Skeletal muscle cell (primary cell): ENCODE data around the gene FBXO34.
"Not testable (repeated sequence)": the region's sequence is repeated elsewhere in the genome, so short reads cannot be mapped to it uniquely, and the experiment has no call there.

Experiments used
- DNase-seq: peaks from one replicate; pipeline ENCODE4 v3.0.0-alpha.2; 2010; ENCODE audit warnings: low read depth
- H3K4me3 ChIP-seq: 2 replicates; pipeline ENCODE4 v1.5.1; 2011; ENCODE audit warnings: low read depth, mild to moderate bottlenecking, control low read depth, low read length, moderate library complexity

Gene FBXO34

DNA sequence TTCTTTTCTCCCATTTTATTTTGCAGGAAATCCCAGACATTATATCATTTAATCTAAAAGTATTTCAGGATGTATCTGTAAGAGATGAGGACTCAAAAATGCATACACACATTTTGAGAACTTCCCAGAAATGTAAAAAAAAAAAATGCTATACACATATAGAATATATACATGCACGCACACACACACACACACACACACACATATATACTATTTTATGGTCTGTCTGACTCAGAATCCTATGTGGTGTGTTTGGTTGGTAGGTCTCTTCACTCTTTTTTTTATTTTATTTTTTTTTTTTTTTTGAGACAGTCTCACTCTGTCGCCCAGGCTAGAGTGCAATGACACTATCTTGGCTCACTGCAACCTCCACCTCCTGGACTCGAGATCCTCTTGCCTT lies 65.5 kb downstream of the FBXO34 start:
- no peak for DNase-seq

DNA sequence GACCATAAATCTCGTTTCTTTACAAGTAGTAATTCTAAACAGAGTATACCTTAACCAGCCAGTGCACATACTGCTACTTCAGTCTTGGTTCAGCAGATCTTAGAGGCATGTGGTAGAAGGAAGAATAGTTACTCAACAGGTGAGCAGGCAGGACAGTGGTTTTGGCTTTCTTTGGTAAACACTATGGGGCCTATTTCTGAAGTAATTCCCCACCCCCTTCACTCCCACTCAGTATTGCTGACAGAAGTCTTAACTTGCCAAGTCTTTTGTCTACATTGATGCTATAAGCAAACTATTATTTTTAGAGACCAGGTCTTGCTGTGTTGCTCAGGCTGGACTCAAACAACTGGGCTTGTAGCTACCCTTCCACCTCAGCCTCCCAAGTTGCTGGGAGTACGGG lies 68.5 kb downstream of the FBXO34 start:
- peak; percentile 3 for DNase-seq
- H3K4me3 ChIP-seq: no peak overlapping the region

More for the DNA sequence above, 65.5 kb downstream of the FBXO34 start:
- no peak overlapping the region for H3K4me3 ChIP-seq

DNA sequence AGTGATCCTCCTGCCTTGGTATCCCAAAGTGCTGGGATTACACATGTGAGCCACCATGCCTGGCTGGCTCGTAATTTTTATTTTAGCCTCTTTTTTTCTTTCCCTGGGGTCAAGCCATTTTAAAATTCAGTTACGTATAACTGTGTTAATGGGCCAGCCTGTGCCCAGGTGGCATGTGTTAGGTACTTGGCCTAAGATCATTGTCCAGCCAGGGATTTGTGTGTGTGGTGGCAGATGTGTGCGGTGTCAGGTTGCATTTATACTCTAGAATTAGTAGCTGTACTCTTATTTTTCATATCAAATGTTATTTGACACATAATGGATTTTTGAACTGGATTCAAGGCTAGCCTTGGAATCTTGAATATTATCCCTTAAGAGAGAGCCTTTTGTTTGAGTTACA lies 69.3 kb downstream of the FBXO34 start:
- no peak for DNase-seq
- no peak overlapping the region for H3K4me3 ChIP-seq

DNA sequence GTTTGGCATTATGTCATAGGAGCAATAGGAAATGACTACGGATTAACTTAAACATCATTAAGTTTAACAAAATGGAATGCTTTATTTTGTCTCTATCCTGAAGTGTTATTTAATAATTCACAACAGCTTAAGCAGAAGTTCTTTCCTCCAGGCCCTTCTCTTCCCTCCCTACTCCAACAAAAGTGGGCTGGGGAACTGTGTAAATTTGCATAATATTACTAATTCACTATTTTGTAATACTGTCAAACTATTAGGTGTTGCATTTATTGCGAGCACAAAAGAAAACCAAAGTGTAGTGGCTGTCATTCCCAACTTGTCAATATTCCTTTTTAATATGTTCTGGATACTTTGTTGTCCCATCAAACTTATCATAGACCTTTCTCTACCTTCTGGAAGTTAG lies 70.6 kb downstream of the FBXO34 start:
- DNase-seq: no peak

DNA sequence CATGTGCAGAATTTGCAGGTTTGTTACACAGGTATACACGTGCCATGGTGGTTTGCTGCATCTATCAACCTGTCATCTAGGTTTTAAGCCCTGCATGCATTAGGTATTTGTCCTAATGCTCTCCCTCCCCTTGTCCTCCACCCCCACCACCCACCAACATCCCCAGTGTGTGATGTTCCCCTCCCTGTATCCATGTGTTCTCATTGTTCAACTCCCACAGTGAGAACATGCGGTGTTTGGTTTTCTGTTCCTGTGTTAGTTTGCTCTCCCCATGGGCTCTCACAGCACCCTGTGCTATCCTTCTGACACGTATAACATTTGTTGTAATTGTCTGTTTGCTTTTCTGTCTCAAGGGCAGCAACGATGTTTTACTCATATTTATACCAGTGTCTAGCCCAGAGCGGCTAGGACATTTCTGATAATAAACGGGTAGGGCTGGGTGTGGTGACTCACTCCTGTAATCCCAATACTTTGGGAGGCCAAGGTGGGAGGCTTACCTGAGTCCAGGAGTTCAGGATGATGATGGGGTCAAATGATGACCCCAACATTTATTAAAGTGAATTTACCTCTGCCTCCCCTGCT lies 73.5 kb downstream of the FBXO34 start:
- H3K4me3 ChIP-seq, DNase-seq: not testable (repeated sequence)

More for the DNA sequence above, 70.6 kb downstream of the FBXO34 start:
- no peak overlapping the region for H3K4me3 ChIP-seq

DNA sequence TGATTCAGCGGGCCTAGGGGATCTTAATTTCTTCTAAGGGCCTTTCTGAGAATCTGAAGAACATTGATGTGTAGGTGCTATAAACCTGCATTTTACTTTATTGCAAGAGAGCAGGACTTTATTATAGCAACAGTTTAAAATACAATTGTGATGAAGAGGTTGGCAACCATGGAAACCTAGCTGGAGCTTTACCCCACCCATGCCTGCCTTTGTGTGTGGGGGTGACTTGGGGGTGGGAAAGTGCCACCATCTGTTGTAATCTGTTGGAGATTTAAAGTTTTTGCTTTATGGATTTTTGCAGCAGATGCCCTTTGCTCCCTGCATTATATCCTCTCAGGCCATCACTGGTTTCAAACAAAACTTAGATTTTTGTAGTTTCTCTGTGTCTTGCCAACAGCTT lies 75.8 kb downstream of the FBXO34 start:
- no peak for DNase-seq
- no peak overlapping the region for H3K4me3 ChIP-seq

DNA sequence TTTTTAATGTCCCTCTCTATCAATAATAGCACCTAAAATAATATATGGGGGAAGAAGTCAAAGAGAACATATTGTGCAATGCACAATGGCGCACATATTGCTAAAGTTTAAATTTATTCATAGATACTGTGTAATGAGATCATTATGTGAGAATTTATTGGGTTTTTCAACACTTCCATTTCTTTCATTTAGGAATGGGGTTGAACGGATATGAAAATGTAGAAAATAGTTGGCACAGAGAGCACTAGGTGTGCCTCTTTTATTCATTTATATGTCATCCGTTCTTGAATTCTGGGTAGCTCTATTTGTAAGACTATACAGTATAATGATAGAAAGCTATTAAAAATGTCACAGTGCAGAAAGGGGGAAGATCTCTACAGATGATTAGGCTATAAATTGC lies 76.5 kb downstream of the FBXO34 start:
- no peak overlapping the region for H3K4me3 ChIP-seq
- no peak for DNase-seq

DNA sequence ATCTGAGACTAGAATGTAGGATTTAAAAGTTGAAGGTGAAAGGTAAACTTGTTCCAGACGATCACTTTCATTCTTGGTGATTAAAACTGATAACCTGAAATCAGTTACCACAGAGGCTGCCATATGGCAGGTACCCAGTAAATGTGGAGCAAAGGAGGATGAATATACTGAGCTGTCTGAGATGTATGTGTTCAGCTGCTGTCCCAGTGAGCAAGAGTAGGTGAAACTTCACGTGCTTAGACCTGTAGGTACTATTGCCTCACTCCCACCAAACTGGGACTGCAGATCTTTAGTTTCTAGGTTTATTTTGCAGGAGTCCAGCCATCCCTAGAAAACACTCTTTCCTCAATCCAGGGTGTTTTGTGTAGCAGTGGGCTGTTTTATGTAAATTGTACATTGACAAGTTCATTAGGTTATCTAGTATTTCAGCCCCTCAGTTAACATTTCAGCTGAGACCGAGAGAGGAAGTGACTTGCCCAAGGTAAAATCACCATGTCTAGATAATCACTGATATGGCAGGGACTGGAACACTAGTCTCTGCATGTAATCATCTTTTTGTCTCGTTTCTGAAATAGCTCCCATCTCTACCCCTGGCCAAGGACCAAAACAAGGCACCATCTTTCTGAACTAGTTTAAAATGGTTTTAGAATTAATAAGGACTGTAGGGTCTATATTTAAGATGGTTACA lies 77.7 kb downstream of the FBXO34 start:
- H3K4me3 ChIP-seq: no peak overlapping the region
- no peak for DNase-seq

DNA sequence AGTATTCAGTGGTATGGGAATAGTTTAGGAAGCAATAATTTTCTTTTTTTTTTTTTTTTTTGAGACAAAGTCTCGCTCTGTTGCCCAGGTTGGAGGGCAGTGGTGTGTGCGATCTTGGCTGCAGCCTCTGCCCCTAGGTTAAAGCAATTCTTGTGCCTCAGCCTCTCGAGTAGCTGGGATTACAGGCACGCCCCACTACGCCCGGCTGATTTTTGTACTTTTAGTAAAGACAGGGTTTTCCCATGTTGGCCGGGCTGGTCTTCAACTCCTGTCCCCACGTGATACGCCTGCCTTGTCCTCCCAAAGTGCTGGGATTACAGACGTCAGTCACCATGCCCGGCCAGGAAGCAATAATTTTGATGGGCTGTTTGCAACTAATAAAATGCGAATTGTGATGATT lies 78.3 kb downstream of the FBXO34 start:
- no peak overlapping the region for H3K4me3 ChIP-seq
- DNase-seq: no peak

DNA sequence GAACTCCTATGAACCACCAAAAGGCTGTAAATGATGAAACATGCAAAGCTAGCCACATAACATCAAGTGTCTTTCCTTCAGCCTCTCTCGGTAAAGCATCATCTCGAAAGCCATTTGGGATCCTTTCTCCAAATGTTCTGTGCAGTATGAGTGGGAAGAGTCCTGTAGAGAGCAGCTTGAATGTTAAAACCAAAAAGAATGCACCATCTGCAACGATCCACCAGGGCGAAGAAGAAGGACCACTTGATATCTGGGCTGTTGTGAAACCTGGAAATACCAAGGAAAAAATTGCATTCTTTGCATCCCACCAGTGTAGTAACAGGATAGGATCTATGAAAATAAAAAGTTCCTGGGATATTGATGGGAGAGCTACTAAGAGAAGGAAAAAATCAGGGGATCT lies 79.2 kb downstream of the FBXO34 start:
- DNase-seq: no peak
- H3K4me3 ChIP-seq: no peak overlapping the region

DNA sequence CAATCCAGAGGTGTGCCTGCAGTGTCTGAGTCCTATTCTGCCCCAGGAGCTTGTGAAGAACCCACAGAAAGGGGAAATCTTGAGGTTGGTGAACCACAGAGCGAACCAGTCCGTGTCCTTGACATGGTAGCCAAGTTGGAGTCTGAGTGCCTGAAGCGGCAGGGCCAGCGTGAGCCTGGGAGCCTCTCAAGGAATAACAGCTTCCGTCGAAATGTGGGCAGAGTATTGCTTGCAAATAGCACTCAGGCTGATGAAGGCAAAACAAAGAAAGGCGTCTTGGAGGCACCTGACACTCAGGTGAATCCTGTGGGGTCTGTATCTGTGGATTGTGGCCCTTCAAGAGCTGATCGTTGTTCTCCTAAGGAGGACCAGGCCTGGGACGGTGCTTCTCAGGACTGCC lies 79.9 kb downstream of the FBXO34 start:
- DNase-seq: no peak
- H3K4me3 ChIP-seq: no peak overlapping the region

DNA sequence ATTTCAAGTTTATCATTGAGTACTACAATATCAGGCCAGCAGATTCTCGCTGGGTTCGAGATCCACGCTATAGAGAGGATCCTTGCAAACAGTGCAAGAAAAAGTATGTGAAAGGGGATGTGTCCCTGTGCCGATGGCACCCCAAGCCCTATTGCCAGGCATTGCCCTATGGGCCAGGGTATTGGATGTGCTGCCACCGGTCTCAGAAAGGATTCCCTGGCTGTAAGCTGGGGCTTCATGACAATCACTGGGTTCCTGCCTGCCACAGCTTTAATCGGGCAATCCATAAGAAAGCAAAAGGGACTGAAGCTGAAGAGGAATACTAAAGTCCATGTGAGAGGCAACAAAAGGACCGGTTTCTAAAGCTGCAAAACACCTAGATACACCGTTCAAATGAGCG lies 81.0 kb downstream of the FBXO34 start:
- no peak for DNase-seq
- no peak overlapping the region for H3K4me3 ChIP-seq

DNA sequence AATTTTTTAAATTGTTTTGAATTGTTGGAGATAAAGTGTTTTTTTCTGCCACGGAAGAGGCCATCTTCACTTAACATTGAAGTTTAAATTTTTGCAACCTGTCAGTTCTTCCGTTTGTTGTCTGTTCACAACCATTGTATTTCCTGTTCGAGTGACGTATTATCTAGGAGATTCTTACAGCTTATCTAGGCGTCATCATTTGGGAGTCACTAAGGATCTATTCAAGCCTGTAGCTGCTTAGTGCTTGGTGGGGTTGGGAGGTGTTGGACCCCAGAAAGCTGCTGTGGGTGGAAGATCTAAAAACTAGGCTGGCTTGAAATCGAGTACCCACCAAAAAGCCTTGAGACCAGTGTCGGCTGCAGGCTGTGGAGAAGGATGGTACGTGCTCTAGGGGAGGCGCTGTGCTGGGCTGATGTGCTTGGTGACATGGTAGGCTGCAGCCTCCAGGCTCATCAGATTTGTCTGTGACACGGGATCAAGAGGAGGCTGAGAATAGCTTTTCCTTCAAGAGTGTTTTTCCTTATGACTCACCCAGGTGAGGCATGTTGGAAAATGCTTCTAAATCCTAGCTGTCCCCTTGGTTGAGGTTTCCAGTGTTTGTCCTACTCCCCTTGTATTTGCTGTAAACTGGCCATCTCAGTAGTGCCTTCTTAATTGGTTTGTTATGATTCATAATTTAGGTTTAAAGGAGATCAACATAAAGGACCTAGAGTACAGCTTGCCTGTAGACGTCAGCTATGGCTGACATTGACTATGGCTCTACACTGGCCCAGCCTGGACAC lies 82.7 kb downstream of the FBXO34 start:
- H3K4me3 ChIP-seq: no peak overlapping the region
- no peak for DNase-seq

DNA sequence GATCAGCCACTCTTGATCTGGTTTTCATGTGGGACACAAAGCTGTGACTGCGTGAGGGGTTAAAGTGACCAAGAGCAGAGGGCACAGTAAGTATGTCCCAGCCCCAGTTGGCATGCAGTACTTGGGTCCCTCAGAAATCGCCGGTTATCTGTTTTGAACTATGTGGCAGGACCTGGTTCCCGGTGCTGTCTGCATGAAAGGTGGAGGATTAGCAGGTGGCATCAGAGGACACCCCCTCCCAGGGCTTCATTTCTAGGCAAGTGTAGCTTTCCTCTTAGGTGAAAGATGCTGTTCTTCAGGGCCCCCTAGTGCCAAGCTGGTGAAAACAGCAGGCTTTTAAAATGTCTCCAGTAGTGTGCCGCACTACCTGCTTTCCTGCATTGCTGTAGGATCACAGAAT lies 83.3 kb downstream of the FBXO34 start:
- no peak for DNase-seq

DNA sequence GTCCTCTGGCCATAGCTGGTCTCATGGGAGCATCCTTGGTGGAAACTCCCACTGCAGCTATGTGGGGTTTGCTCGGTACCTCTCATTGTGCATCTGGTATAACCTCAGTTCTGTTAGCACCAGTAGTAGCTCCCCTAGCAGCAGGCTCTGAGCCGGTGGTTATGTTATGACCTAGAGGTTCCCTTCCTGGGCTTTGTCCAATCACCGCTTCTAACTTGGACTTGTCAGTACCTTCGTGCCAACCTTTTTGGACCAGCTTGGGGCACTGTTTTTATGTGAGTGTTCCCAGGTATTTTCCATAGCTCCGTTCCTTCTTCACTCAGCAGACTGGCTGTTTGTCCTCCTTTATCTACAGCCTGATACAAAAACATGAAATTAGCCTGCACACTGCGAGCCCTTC lies 84.7 kb downstream of the FBXO34 start:
- DNase-seq: no peak
- H3K4me3 ChIP-seq: no peak overlapping the region

More for the DNA sequence above, 83.3 kb downstream of the FBXO34 start:
- H3K4me3 ChIP-seq: no peak overlapping the region

DNA sequence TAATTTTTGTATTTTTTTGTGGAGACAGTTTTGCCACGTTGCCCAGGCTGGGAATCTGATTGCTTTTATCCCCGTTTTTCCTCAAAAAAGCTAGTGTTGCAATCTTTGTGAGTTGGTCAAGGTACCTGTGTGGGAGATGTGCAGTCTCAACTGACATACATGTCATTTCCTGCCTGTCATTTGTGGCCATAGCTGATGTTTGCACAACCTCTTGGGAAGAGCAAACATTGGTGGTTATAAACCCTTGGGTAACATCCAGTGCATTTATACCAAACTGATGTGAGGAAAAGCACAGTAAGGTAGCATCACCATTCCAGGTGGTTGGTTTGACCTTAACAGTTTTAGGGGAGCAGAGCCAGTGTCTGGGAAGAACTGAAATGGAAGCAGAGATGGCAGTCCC lies 85.7 kb downstream of the FBXO34 start:
- no peak overlapping the region for H3K4me3 ChIP-seq
- DNase-seq: no peak

DNA sequence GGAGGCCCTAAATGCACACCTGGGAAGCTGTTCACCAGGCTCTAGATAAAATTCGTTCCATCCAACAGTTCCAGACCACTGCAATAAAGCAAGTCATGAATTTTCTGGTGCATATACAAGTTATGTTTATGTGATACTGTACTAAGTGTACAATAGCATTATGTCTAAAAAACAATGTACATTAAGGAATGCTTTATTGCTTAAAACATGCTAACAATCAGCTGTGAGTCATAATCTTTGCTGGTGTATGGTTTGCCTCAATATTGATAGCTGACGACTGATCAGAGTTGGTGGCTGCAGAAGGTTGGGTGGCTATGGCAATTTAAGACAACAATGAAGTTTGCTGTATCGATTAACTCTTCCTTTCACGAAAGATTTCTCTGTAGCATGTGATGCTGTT lies 88.1 kb downstream of the FBXO34 start:
- no peak overlapping the region for H3K4me3 ChIP-seq
- no peak for DNase-seq

DNA sequence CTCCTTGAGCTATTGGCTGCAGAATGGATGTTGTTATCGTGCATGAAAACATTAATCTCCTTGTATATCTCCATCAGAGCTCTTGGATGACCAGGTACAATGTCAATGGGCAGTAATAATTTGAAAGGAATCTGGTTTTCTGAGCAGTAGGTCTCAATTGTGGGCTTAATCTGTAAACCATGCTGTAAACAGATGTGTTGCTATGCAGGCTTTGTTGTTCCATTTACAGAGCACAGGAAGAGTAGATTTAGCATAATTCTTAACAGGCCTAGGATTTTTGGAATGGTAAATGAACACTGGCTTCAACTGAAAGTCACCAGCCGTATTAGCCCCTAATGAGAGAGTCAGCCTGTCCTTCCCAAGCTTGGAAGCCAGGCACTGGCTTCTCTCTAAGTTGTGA lies 90.0 kb downstream of the FBXO34 start:
- no peak for DNase-seq

DNA sequence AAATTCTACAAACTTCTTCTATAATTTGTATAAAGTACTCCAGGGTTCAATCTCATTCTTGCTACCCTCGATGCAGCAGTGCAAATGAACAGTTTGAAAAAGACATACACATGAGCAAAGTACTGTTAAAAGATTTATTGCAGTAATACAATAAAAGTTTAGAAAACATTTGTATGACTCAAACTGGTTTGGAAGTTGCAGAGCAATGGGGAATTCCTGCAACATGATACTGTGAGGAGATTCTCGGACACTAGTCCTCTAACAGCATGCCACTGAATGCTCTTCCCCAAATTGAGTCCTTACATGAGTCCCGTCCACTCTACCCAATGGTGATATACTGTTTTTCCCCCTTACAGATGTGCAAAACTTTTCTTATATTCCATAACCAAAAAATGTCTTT lies 95.0 kb downstream of the FBXO34 start:
- no peak for DNase-seq
- H3K4me3 ChIP-seq: no peak overlapping the region

More for the DNA sequence above, 90.0 kb downstream of the FBXO34 start:
- no peak overlapping the region for H3K4me3 ChIP-seq

DNA sequence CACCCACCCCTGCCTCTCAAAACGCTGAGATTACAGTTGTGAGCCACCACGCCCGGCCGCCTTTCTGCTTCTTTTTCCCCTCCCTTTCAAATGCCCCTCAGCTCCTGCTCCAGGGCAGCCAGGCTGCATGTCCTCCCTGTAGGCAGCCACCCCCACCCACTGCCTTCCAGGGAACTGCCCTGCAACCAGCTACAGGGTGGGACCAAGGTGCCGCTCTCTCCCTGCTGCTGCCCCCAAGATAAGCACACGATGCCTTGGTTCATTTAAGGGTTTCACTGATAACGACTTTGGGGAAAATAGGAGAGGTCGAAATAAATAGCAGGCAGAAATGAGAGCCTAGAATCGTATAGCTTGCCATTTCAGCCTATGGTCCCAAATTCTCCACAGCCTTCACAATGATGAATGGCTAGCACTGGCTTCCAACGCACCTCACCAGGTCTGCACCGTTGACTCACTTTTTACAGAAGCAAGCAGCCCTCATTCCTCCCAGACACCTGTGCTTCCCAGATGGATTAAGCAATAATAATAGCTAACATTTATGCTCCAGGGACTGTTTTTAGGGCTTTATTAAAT lies 99.7 kb downstream of the FBXO34 start:
- no peak for DNase-seq
- H3K4me3 ChIP-seq: no peak overlapping the region
